Measurements from ENCODE around the gene JPH3. TPM values are rescaled to one million over a fixed set of nuclear protein-coding genes. Genes with fewer than 3 reads are reported as not detected.

The JPH3 gene
- polyA plus RNA-seq, 3 donors = 0.62 to 1.1 (median 1.0) TPM

- no peak for DNase-seq (ENCODE audit: extremely low read depth in 1 of 11, low read depth in 9 of 11, low spot score in 4 of 11)
These were observed 139.6 kb downstream of the JPH3 start for GRCh38 chr16:87741700-87742415.

- DNase-seq (ENCODE audit: extremely low read depth in 1 of 11, low read depth in 9 of 11, low spot score in 4 of 11) = no peak
These were observed 140.6 kb downstream of the JPH3 start for GRCh38 chr16:87742781-87743490.

DNA sequence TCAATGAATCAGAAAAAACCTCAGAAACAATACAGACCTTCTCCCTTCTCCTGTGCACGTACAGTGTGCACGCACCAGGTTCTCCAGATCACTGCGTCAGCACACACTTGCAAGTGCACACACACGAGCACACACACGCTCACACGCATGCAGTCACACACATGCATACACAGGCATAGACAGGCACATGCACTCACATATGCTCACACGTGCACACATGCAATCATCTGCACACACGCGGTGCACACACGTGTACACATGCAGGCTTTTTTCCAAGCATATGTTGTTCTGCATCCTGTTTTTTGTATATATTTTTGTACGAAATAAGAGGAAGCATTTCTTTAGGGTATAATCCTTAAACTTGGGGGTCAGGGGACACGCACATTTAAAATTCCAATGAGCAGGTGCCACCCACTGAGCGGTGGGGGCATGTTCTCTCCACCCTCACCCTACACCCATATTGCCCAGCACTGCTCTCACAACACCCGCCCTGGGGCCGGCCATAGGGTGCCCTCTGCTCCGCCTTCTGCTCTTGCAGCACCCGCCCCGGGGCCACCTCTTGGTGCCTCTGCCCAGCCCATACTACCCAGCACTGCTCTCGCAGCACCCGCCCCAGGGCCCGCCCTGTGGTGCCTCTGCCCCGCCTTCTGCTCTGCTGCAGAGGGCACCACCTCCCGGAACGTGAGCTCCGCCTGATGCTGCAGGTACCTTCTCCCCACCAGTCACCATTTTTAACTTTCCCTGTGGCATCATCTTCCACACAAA is 142.6 kb downstream of the JPH3 start:
- DNase-seq (ENCODE audit: extremely low read depth in 1 of 11, low read depth in 9 of 11, low spot score in 4 of 11) = no peak

DNA sequence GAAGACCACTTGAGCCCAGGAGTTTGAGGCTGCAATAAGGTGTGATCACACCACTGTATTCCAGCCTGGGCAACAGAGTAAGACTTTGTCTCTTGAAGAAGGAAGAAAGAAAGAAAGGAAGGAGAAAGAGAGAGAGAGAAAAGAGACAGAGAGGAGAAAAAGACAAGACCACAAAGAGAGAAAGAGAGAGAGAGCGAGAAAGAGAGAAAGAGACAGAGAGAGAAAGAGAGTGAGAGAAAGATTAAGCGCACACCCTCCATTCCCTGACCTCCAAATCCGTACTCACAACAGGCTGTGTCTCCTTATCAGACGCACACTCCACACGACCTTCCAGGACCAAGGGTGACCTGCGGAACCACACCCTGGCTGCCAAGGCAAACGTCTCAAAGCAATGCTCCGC is 143.9 kb downstream of the JPH3 start:
- DNase-seq (ENCODE audit: extremely low read depth in 1 of 11, low read depth in 9 of 11, low spot score in 4 of 11) = no peak

Other genes with a start within 250 kb of the JPH3 start
- gene FBXO31, start 218.7 kb upstream of the JPH3 start, polyA plus RNA-seq (ENCODE audit: insufficient read length in 3 of 3) = 10 to 100 TPM; 18.3 to 26.1 (median 25.7) TPM
- 10 to 100 TPM; 63.3 to 72.6 (median 64.9) TPM for gene MAP1LC3B, start 210.2 kb upstream of the JPH3 start, polyA plus RNA-seq (ENCODE audit: insufficient read length in 3 of 3)
- 10 to 100 TPM; 33.8 to 38.1 (median 36.9) TPM for gene ZCCHC14, start 109.5 kb upstream of the JPH3 start, polyA plus RNA-seq (ENCODE audit: insufficient read length in 3 of 3)
- 10 to 100 TPM; 22.2 to 48.7 (median 29.7) TPM for gene KLHDC4, start 163.5 kb downstream of the JPH3 start, polyA plus RNA-seq (ENCODE audit: insufficient read length in 3 of 3)

Data from renal cortex interstitium (tissue), 11 donors.